Hepatocyte (in vitro differentiated cells): ENCODE results near the gene ADAMTS15. TPM values are rescaled to one million over a fixed set of nuclear protein-coding genes. Genes with fewer than 3 reads are reported as not detected.

Experiments used
- DNase-seq: peaks from one replicate; pipeline ENCODE4 v3.0.0-alpha.2; 2016; ENCODE audit warnings: low spot score
- H2AFZ ChIP-seq: fragments of 200-600 bp; sonication (generic); 2 replicates; pipeline ENCODE4 v1.6.0; 2016; ENCODE audit warnings: antibody characterized with exemption, mild to moderate bottlenecking
- H3K27ac ChIP-seq: fragments of 200-600 bp; sonication (generic); 2 replicates; pipeline ENCODE4 v1.5.1; 2016; ENCODE audit warnings: mild to moderate bottlenecking
- H3K27me3 ChIP-seq: fragments of 200-600 bp; sonication (generic); 2 replicates; pipeline ENCODE4 v1.6.1; 2016
- H3K36me3 ChIP-seq: fragments of 200-600 bp; sonication (generic); replicated peaks from 2 replicates; pipeline ENCODE4 v1.5.1; 2016; ENCODE audit warnings: low read depth; ENCODE audit not compliant: insufficient read depth
- H3K4me1 ChIP-seq: fragments of 200-600 bp; sonication (generic); 2 replicates; pipeline ENCODE4 v1.5.1; 2016; ENCODE audit warnings: mild to moderate bottlenecking, moderate library complexity; ENCODE audit not compliant: insufficient read depth
- H3K4me2 ChIP-seq: fragments of 200-600 bp; sonication (generic); 2 replicates; pipeline ENCODE4 v1.6.0; 2016
- H3K4me3 ChIP-seq: fragments of 200-600 bp; sonication (generic); 2 replicates; pipeline ENCODE4 v1.5.1; 2016; ENCODE audit warnings: mild to moderate bottlenecking
- H3K79me2 ChIP-seq: fragments of 200-600 bp; sonication (generic); 2 replicates; pipeline ENCODE4 v1.6.0; 2017; ENCODE audit warnings: mild to moderate bottlenecking
- H3K9me2 ChIP-seq: fragments of 200-600 bp; sonication (generic); replicated peaks from 2 replicates; pipeline ENCODE4 v1.6.0; 2017; ENCODE audit warnings: mild to moderate bottlenecking; ENCODE audit not compliant: insufficient read depth
- H3K9me3 ChIP-seq: fragments of 200-600 bp; sonication (generic); 2 replicates; pipeline ENCODE4 v1.5.1; 2016; ENCODE audit warnings: low read depth, mild to moderate bottlenecking
- H4K20me1 ChIP-seq: fragments of 200-600 bp; sonication (generic); 2 replicates; pipeline ENCODE4 v1.6.0; 2016; ENCODE audit warnings: mild to moderate bottlenecking; ENCODE audit not compliant: insufficient read depth, poor library complexity, severe bottlenecking
- EZH2 ChIP-seq: fragments of 200-600 bp; sonication (generic); IDR thresholded peaks from 2 replicates; pipeline ENCODE4 v1.6.1; 2016; ENCODE audit warnings: antibody characterized with exemption, mild to moderate bottlenecking, borderline replicate concordance
- EZH2phosphoT487 ChIP-seq: fragments of 200-600 bp; sonication (generic); IDR thresholded peaks from one replicate; pipeline ENCODE4 v1.6.1; 2018; ENCODE audit warnings: antibody characterized with exemption, mild to moderate bottlenecking, low read depth, moderate library complexity; ENCODE audit not compliant: unreplicated experiment, severe bottlenecking
- WGBS: methylation state at CpG from one replicate; pipeline ENCODE4 v1.1.6; 2016; ENCODE audit warnings: low lambda C conversion rate; ENCODE audit errors: missing lambda C conversion rate; 5-methylcytosine and 5-hydroxymethylcytosine counted together
- polyA plus RNA-seq: library from polyadenylated mRNA; unstranded; fragments of >200 nt; fragmentation: Nextera tagmentation; extraction: Ambion mirVana; gene quantifications from 2 replicates; pipeline ENCODE4 v1.2.1, GENCODE V29; 2016
- total RNA-seq: library from RNA; depleted of rRNA; stranded (reverse); fragments of >200 nt; gene quantifications from 2 replicates; pipeline ENCODE4 v1.2.3, GENCODE V29; 2014
- TF ChIP-seq, protein P1 (sequence below): fragments of 200-600 bp; sonication (generic); IDR thresholded peaks from 2 replicates; pipeline ENCODE4 v1.5.1; 2016; ENCODE audit warnings: antibody characterized with exemption, mild to moderate bottlenecking; ENCODE audit not compliant: poor library complexity

The ADAMTS15 gene, protein sequence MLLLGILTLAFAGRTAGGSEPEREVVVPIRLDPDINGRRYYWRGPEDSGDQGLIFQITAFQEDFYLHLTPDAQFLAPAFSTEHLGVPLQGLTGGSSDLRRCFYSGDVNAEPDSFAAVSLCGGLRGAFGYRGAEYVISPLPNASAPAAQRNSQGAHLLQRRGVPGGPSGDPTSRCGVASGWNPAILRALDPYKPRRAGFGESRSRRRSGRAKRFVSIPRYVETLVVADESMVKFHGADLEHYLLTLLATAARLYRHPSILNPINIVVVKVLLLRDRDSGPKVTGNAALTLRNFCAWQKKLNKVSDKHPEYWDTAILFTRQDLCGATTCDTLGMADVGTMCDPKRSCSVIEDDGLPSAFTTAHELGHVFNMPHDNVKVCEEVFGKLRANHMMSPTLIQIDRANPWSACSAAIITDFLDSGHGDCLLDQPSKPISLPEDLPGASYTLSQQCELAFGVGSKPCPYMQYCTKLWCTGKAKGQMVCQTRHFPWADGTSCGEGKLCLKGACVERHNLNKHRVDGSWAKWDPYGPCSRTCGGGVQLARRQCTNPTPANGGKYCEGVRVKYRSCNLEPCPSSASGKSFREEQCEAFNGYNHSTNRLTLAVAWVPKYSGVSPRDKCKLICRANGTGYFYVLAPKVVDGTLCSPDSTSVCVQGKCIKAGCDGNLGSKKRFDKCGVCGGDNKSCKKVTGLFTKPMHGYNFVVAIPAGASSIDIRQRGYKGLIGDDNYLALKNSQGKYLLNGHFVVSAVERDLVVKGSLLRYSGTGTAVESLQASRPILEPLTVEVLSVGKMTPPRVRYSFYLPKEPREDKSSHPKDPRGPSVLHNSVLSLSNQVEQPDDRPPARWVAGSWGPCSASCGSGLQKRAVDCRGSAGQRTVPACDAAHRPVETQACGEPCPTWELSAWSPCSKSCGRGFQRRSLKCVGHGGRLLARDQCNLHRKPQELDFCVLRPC
- total RNA-seq, result 10.1 and 14.6 TPM in 2 replicates
- 4.5 and 5.4 TPM in 2 replicates for polyA plus RNA-seq

GRCh38 chr11:130448416-130449309 is at the start of gene ADAMTS15:
TSS of gene ADAMTS15 (plus strand) at chr11:130448645. CDS start at chr11:130448974, 329 bp downstream.
- H3K27me3 ChIP-seq, result peaks cover 20% of the 10 kb centered on the region

DNA sequence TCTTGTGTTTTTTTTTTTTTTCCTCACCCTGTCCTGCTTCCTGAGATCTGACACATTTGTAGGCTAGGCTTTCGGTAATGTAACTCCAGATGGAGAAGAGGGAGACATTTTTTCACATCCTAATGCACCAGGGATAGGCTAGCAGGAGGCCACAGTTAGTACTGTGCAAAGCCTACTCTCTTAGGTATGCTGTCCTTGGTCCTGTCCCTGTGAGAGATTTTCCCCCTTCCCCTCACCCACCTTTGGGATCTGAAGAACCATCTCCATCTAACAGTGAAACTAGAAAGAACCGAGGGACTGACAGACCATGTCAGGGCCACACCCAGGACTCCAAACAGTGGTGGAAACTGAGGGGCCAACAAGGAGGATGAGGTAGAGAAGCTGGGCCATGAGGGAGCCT is 49.2 kb upstream of the ADAMTS15 start:
- no peak overlapping the region for H3K4me3 ChIP-seq
- H3K9me2 ChIP-seq, result no peaks in the 10 kb centered on the region
- no peaks in the 10 kb centered on the region for H3K27me3 ChIP-seq
- no peaks in the 10 kb centered on the region for H3K79me2 ChIP-seq
- H3K4me2 ChIP-seq, result no peak overlapping the region
- TF ChIP-seq EZH2 (no peak), EZH2phosphoT487 (no peak)
- TF ChIP-seq, protein P1, sequence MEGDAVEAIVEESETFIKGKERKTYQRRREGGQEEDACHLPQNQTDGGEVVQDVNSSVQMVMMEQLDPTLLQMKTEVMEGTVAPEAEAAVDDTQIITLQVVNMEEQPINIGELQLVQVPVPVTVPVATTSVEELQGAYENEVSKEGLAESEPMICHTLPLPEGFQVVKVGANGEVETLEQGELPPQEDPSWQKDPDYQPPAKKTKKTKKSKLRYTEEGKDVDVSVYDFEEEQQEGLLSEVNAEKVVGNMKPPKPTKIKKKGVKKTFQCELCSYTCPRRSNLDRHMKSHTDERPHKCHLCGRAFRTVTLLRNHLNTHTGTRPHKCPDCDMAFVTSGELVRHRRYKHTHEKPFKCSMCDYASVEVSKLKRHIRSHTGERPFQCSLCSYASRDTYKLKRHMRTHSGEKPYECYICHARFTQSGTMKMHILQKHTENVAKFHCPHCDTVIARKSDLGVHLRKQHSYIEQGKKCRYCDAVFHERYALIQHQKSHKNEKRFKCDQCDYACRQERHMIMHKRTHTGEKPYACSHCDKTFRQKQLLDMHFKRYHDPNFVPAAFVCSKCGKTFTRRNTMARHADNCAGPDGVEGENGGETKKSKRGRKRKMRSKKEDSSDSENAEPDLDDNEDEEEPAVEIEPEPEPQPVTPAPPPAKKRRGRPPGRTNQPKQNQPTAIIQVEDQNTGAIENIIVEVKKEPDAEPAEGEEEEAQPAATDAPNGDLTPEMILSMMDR, result no peak
- DNase-seq, result no peak
- 88% methylated on average over 2 of the region's 2 CpGs for WGBS
- H3K4me1 ChIP-seq, result peaks cover 16% of the 10 kb centered on the region
- H3K36me3 ChIP-seq, result no peaks in the 10 kb centered on the region
- no peaks in the 10 kb centered on the region for H4K20me1 ChIP-seq
- H2AFZ ChIP-seq, result no peak overlapping the region
- no peak overlapping the region for H3K27ac ChIP-seq
- no peaks in the 10 kb centered on the region for H3K9me3 ChIP-seq

More at GRCh38 chr11:130448416-130449309, at the start of gene ADAMTS15:
- peaks cover 11% of the 10 kb centered on the region for H3K79me2 ChIP-seq
- WGBS, result under 1% methylated on average over 75 of the region's 75 CpGs
- TF ChIP-seq EZH2phosphoT487 (no peak), EZH2 (no peak)
- TF ChIP-seq, protein P1, result no peak
- H3K4me3 ChIP-seq, result peak within 1 kb of the TSS; percentile 69
- H3K9me3 ChIP-seq, result no peaks in the 10 kb centered on the region
- H3K9me2 ChIP-seq, result no peaks in the 10 kb centered on the region
- no peaks in the 10 kb centered on the region for H3K36me3 ChIP-seq
- peak within 1 kb of the TSS; percentile 17 for H3K27ac ChIP-seq
- peak; percentile 88 for DNase-seq
- H3K4me1 ChIP-seq, result peaks cover 7% of the 10 kb centered on the region
- peak within 1 kb of the TSS; percentile 98 for H3K4me2 ChIP-seq
- H2AFZ ChIP-seq, result peak within 1 kb of the TSS; percentile 40
- H4K20me1 ChIP-seq, result peaks cover 4% of the 10 kb centered on the region

- Histone ChIP-seq H3K27me3 (no peaks in the 10 kb centered on the region), H3K79me2 (no peaks in the 10 kb centered on the region), H3K9me3 (no peaks in the 10 kb centered on the region), H3K36me3 (no peaks in the 10 kb centered on the region), H4K20me1 (no peaks in the 10 kb centered on the region), H3K4me1 (peaks cover 16% of the 10 kb centered on the region), H3K27ac (no peak overlapping the region), H3K4me2 (peak overlapping the region; percentile 57), H3K9me2 (no peaks in the 10 kb centered on the region), H3K4me3 (no peak overlapping the region), H2AFZ (no peak overlapping the region)
- DNase-seq, result peak; percentile 38
- TF ChIP-seq EZH2phosphoT487 (no peak), EZH2 (no peak)
- TF ChIP-seq, protein P1, result no peak
- WGBS, result 62% methylated on average over 13 of the region's 13 CpGs
These were observed 47.5 kb upstream of the ADAMTS15 start for GRCh38 chr11:130400781-130401483.
